GM12878 (cell line): Measurements from ENCODE around the gene POU1F1. TPM values are rescaled to one million over a fixed set of nuclear protein-coding genes. Genes with fewer than 3 reads are reported as not detected.

Source experiments
- ATAC-seq: fragments of 200-7000 bp; cut with Tn5 transposase; 3 replicates; pipeline ENCODE4 v1.9.1; 2020; ENCODE audit warnings: mild to moderate bottlenecking, moderate library complexity
- BruUV-seq: library from RNA; stranded (reverse); fragments of 400-500 nt; replicated peaks from 2 replicates; lab custom pipeline; 2021; lab: Mats Ljungman, UMichigan
- CTCF ChIA-PET: fragments of 300-600 bp; sonication (Branson Sonifier 250); formaldehyde crosslinking; extraction: SDS; loops from one replicate; lab custom pipeline; 2021; ENCODE audit warnings: inconsistent platforms; lab: Yijun Ruan, JAX
- POLR2A ChIA-PET: fragments of 350-600 bp; formaldehyde crosslinking; extraction: SDS; loops from one replicate; lab custom pipeline; 2021; ENCODE audit warnings: inconsistent platforms; lab: Charles Lee
- RAD21 ChIA-PET: fragments of 300-600 bp; sonication (Branson Sonifier 250); formaldehyde crosslinking; loops from one replicate; lab custom pipeline; 2023; ENCODE audit warnings: antibody characterized with exemption; ENCODE audit not compliant: unreplicated experiment; lab: Charles Lee
- SMC1A ChIA-PET: fragments of 300-600 bp; sonication (Branson Sonifier 250); formaldehyde crosslinking; loops from one replicate; lab custom pipeline; 2023; ENCODE audit not compliant: unreplicated experiment, uncharacterized antibody; lab: Charles Lee
- DNase-seq: peaks from one replicate; pipeline ENCODE4 v3.0.0-alpha.2; 2011; ENCODE audit warnings: low read depth, low spot score
- FAIRE-seq: peaks from 3 replicates; lab custom pipeline; 2011; peaks lifted over from hg19 to GRCh38; lab: Jason Lieb, UNC
- H2AFZ ChIP-seq: 2 replicates; pipeline ENCODE4 v1.6.0; 2011; ENCODE audit warnings: low read depth, low read length, control low read depth; ENCODE audit not compliant: control insufficient read depth
- H3K27ac ChIP-seq: 2 replicates; pipeline ENCODE4 v1.5.1; 2011; ENCODE audit warnings: control low read depth; ENCODE audit not compliant: control insufficient read depth, insufficient read depth
- H3K27me3 ChIP-seq, 2 experiments: replicated peaks in 1 of 2; 2 replicates each; pipeline versions ENCODE4 v1.6.0 to v1.6.1; 2011; ENCODE audit warnings: low read length in 1 of 2; ENCODE audit not compliant: control insufficient read depth in 2 of 2, insufficient read depth in 2 of 2
- H3K36me3 ChIP-seq, 2 experiments: 2 replicates each; pipeline ENCODE4 v1.5.1; 2011; ENCODE audit warnings: low read length in 1 of 2; ENCODE audit not compliant: control insufficient read depth in 2 of 2, insufficient read depth in 2 of 2
- H3K4me1 ChIP-seq: 2 replicates; pipeline ENCODE4 v1.6.1; 2011; ENCODE audit warnings: mild to moderate bottlenecking, low read length, moderate library complexity, mixed read lengths; ENCODE audit not compliant: control insufficient read depth, insufficient read depth
- H3K4me2 ChIP-seq: 2 replicates; pipeline ENCODE4 v1.6.0; 2011; ENCODE audit warnings: control low read depth; ENCODE audit not compliant: control insufficient read depth, insufficient read depth
- H3K4me3 ChIP-seq: fragments of 200-600 bp; sonication (generic); 2 replicates; pipeline ENCODE4 v1.5.1; 2016
- H3K79me2 ChIP-seq: 2 replicates; pipeline ENCODE4 v1.6.0; 2011; ENCODE audit warnings: low read length; ENCODE audit not compliant: control insufficient read depth, insufficient read depth
- H3K9ac ChIP-seq: 2 replicates; pipeline ENCODE4 v1.8.0; 2011; ENCODE audit warnings: low read length, control low read depth, mixed read lengths; ENCODE audit not compliant: control insufficient read depth, insufficient read depth
- H3K9me3 ChIP-seq: replicated peaks from 3 replicates; pipeline ENCODE4 v1.5.1; 2011; ENCODE audit warnings: mild to moderate bottlenecking, low read length; ENCODE audit not compliant: control insufficient read depth, insufficient read depth
- H4K20me1 ChIP-seq: 2 replicates; pipeline ENCODE4 v1.6.0; 2011; ENCODE audit not compliant: control insufficient read depth, insufficient read depth
- ASH2L ChIP-seq: fragments of 300-600, 200-600 bp; sonication (generic); IDR thresholded peaks from 2 replicates; pipeline ENCODE4 v1.6.1; 2017; ENCODE audit warnings: low read depth, mild to moderate bottlenecking, borderline replicate concordance
- BRCA1 ChIP-seq: IDR thresholded peaks from 2 replicates; pipeline ENCODE4 v1.6.1; 2011; ENCODE audit warnings: low read depth, low read length, improper control_type of control experiment
- CHD2 ChIP-seq: IDR thresholded peaks from 2 replicates; pipeline ENCODE4 v1.6.1; 2011; ENCODE audit warnings: low read depth, low read length, improper control_type of control experiment, borderline replicate concordance
- RAD51 ChIP-seq: fragments of 450-650 bp; IDR thresholded peaks from 2 replicates; pipeline ENCODE4 v1.6.1; 2016; ENCODE audit warnings: moderate library complexity, mild to moderate bottlenecking, inconsistent platforms
- SMAD1 ChIP-seq: fragments of 450-650 bp; IDR thresholded peaks from 2 replicates; pipeline ENCODE4 v1.6.1; 2018; ENCODE audit warnings: mild to moderate bottlenecking, low read depth; ENCODE audit not compliant: partially characterized antibody
- SREBF1 ChIP-seq: IDR thresholded peaks from 2 replicates; pipeline ENCODE4 v1.6.1; 2012; ENCODE audit warnings: mild to moderate bottlenecking, low read length
- WGBS: methylation state at CpG from one replicate; pipeline ENCODE4 v1.1.6; 2016; ENCODE audit warnings: low lambda C conversion rate; ENCODE audit not compliant: insufficient replicate concordance, insufficient coverage; ENCODE audit errors: missing lambda C conversion rate; 5-methylcytosine and 5-hydroxymethylcytosine counted together
- in situ Hi-C: fragments of 300-500 bp; cut with MboI; formaldehyde crosslinking; loops from 9 replicates; pipeline ENCODE4 v1.14.3; 2018; ENCODE audit warnings: mixed read lengths
- intact Hi-C: fragments of 100-400 bp; cut with micrococcal nuclease; formaldehyde crosslinking; loops from one replicate; pipeline ENCODE4 v1.14.2; 2022; ENCODE audit not compliant: unreplicated experiment
- polyA plus RNA-seq, 11 experiments: library from polyadenylated mRNA; depleted of rRNA in 4 of 11; unstranded in 6 of 11; stranded (reverse) in 5 of 11; fragments of >200 nt; fragmentation: Nextera tagmentation in 4 of 11; fragmentation: Illumina TruSeq in 1 of 11; extraction: Ambion mirVana in 4 of 11; extraction: Trizol in 1 of 11; gene quantifications; 1 replicate in 1 of 11; 2 replicates in 10 of 11; pipeline versions ENCODE4 v1.2.1 to v1.2.3, GENCODE V29; 2011 to 2016; ENCODE audit warnings: inconsistent platforms in 2 of 11, missing spikeins in 2 of 11, low read depth in 1 of 11
- total RNA-seq, 4 experiments: library from RNA; depleted of rRNA in 3 of 4; stranded (reverse); fragments of >200 nt in 3 of 4; fragmentation: Illumina TruSeq in 1 of 4; extraction: Trizol in 1 of 4; gene quantifications; 2 replicates each; pipeline versions ENCODE4 v1.2.1 to v1.2.3, GENCODE V29; 2013 to 2021
- TF ChIP-seq, protein P1 (sequence below): fragments of 450-650 bp; IDR thresholded peaks from 2 replicates; pipeline ENCODE4 v1.6.1; 2014; ENCODE audit warnings: mild to moderate bottlenecking
- TF ChIP-seq, protein P2 (sequence below): fragments of 450-650 bp; IDR thresholded peaks from 2 replicates; pipeline ENCODE4 v1.6.1; 2017; ENCODE audit warnings: mild to moderate bottlenecking, low read depth, inconsistent platforms; ENCODE audit not compliant: poor library complexity, severe bottlenecking
- TF ChIP-seq, protein P3 (sequence below): fragments of 450-650 bp; IDR thresholded peaks from 2 replicates; pipeline ENCODE4 v1.6.1; 2018; ENCODE audit warnings: mild to moderate bottlenecking, low read depth, moderate library complexity; ENCODE audit not compliant: partially characterized antibody

Gene POU1F1
- total and polyA plus RNA-seq, 10 of the 15 experiments (the other 5 are each of a cell fraction or from before 2014, with no cell fraction given): 0.04 TPM; not detected in 9

DNA sequence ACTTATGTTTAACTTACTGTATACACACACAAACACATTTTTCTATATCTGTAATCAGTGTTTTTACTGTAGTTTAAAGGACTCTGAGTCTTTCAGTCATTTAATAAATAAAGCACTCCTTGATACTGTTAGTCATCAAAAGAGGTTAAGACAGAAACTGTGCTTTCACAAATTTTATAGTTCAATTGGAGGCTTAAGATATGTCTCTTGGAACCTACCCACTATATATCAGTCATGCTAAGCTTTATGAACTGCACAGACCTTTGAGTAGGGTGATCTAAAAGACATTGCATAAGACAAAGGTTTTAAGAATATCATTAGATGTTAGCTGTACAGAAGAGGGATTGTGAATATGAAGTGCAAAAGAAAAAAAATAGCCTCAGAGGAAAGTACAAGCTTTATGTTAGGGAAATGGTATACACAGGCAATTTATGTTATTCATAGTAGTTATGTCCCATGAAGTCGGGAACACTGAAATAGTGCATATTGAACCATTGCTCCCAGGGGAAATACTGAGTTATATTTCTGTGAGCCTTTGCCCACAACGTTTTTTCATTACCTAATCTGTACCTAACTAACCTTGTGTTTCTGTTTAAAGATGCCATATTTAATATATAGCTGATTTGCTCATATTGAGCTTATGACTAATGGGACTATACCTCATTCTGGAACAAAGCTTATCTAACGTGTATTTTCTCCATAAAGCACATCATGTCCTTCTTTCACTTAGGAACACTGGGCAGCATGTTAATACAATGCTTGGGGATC is 29.5 kb downstream of the POU1F1 start (continued):
- TF ChIP-seq ASH2L (no peak), CHD2 (no peak), SMAD1 (no peak)
- TF ChIP-seq, protein P1, sequence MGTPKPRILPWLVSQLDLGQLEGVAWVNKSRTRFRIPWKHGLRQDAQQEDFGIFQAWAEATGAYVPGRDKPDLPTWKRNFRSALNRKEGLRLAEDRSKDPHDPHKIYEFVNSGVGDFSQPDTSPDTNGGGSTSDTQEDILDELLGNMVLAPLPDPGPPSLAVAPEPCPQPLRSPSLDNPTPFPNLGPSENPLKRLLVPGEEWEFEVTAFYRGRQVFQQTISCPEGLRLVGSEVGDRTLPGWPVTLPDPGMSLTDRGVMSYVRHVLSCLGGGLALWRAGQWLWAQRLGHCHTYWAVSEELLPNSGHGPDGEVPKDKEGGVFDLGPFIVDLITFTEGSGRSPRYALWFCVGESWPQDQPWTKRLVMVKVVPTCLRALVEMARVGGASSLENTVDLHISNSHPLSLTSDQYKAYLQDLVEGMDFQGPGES: no peak

DNA sequence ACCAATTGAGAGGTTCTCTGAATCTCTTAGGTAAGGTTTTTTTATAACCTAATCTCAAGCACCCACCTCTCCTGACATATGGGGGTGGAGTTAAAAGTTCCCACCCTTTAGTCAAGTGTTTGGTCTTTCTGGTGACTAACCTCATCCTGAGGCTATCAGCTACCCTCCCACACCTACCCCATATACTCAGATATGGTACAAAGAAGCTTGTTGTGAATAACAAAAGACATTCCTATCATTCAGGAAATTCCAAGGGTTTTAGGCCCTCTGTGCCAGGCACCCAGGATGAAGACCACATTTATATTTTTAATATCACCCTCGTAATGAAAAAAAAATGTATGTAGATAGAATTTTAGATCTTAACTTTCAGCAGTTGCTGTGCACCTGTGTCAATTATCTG is 40.3 kb downstream of the POU1F1 start:
- no peak overlapping the region for H2AFZ ChIP-seq
- no peaks in the 10 kb centered on the region for H3K27me3 ChIP-seq
- H3K9me3 ChIP-seq: peaks cover 2% of the 10 kb centered on the region
- H3K27ac ChIP-seq: no peak overlapping the region
- no peak overlapping the region for H3K9ac ChIP-seq
- ChIA-PET CTCF (interaction anchor here (0.7 kb wide), 1 partner anchor 23 kb away, joined by 3 read pairs; no protein-coding TSS in a partner anchor), SMC1A (interaction anchor here (0.9 kb wide), 1 partner anchor 15 kb away, joined by 3 read pairs; no protein-coding TSS in a partner anchor), POLR2A (interaction anchor here (1.2 kb wide), 1 partner anchor 11 kb away, joined by 3 read pairs; no protein-coding TSS in a partner anchor), RAD21 (no interaction called here)
- 100% methylated on average over 1 of the region's 1 CpG for WGBS
- H3K36me3 ChIP-seq: peaks cover 0 to 10% of the 10 kb centered on the region in 2 experiments; a peak in 1 of 4 replicates
- FAIRE-seq: no peak
- no TSS peak for BruUV-seq
- no peak overlapping the region for H3K4me3 ChIP-seq
- no peaks in the 10 kb centered on the region for H3K4me1 ChIP-seq
- in situ Hi-C loops (no loop called here), intact Hi-C loops (no loop called here)
- no peak overlapping the region for H3K4me2 ChIP-seq
- no peaks in the 10 kb centered on the region for H3K79me2 ChIP-seq
- H4K20me1 ChIP-seq: no peaks in the 10 kb centered on the region
- TF ChIP-seq SREBF1: no peak
- no peak for TF ChIP-seq BRCA1
- no peak for TF ChIP-seq RAD51
- TF ChIP-seq SMAD1: no peak
- TF ChIP-seq, protein P2, sequence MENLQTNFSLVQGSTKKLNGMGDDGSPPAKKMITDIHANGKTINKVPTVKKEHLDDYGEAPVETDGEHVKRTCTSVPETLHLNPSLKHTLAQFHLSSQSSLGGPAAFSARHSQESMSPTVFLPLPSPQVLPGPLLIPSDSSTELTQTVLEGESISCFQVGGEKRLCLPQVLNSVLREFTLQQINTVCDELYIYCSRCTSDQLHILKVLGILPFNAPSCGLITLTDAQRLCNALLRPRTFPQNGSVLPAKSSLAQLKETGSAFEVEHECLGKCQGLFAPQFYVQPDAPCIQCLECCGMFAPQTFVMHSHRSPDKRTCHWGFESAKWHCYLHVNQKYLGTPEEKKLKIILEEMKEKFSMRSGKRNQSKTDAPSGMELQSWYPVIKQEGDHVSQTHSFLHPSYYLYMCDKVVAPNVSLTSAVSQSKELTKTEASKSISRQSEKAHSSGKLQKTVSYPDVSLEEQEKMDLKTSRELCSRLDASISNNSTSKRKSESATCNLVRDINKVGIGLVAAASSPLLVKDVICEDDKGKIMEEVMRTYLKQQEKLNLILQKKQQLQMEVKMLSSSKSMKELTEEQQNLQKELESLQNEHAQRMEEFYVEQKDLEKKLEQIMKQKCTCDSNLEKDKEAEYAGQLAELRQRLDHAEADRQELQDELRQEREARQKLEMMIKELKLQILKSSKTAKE: no peak
- TF ChIP-seq, protein P3, sequence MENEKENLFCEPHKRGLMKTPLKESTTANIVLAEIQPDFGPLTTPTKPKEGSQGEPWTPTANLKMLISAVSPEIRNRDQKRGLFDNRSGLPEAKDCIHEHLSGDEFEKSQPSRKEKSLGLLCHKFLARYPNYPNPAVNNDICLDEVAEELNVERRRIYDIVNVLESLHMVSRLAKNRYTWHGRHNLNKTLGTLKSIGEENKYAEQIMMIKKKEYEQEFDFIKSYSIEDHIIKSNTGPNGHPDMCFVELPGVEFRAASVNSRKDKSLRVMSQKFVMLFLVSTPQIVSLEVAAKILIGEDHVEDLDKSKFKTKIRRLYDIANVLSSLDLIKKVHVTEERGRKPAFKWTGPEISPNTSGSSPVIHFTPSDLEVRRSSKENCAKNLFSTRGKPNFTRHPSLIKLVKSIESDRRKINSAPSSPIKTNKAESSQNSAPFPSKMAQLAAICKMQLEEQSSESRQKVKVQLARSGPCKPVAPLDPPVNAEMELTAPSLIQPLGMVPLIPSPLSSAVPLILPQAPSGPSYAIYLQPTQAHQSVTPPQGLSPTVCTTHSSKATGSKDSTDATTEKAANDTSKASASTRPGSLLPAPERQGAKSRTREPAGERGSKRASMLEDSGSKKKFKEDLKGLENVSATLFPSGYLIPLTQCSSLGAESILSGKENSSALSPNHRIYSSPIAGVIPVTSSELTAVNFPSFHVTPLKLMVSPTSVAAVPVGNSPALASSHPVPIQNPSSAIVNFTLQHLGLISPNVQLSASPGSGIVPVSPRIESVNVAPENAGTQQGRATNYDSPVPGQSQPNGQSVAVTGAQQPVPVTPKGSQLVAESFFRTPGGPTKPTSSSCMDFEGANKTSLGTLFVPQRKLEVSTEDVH: no peak
- DNase-seq: no peak
- ATAC-seq: no peak
